ENCODE results near the gene SUSD5. TPM values are rescaled to one million over a fixed set of nuclear protein-coding genes. Genes with fewer than 3 reads are reported as not detected.

The SUSD5 gene
- total RNA-seq, 1 experiment from 2014 or later, result not detected

- H4K20me1 ChIP-seq (ENCODE audit: insufficient read depth, low read depth, low read length), result no peaks in the 10 kb centered on the region
- 0 out of 2 replicates have a peak overlapping the region, but pooled peaks have one; percentile 21 for H2AFZ ChIP-seq (ENCODE audit: low read length)
- no peak overlapping the region for H3K4me2 ChIP-seq (ENCODE audit: low read depth, low read length, poor library complexity, severe bottlenecking)
- no peak overlapping the region for H3K27ac ChIP-seq (ENCODE audit: low read length)
- H3K79me2 ChIP-seq (ENCODE audit: low read length), result no peaks in the 10 kb centered on the region
- H3K36me3 ChIP-seq (ENCODE audit: insufficient read depth, low read length), result no peaks in the 10 kb centered on the region
- H3K4me1 ChIP-seq (ENCODE audit: low read length), result peaks cover 11% of the 10 kb centered on the region
- no peaks in the 10 kb centered on the region for H3K27me3 ChIP-seq (ENCODE audit: low read length)
- H3K9ac ChIP-seq (ENCODE audit: low read length), result no peak overlapping the region
- no peak for DNase-seq
- H3K4me3 ChIP-seq (ENCODE audit: low read length), result no peak overlapping the region
- H3K9me2 ChIP-seq (replicated peaks; ENCODE audit: insufficient read depth, low read length), result no peaks in the 10 kb centered on the region
- no peaks in the 10 kb centered on the region for H3K9me3 ChIP-seq (ENCODE audit: low read length)
Observed at GRCh38 chr3:33215739-33216138, 2.9 kb downstream of the SUSD5 start.

DNA sequence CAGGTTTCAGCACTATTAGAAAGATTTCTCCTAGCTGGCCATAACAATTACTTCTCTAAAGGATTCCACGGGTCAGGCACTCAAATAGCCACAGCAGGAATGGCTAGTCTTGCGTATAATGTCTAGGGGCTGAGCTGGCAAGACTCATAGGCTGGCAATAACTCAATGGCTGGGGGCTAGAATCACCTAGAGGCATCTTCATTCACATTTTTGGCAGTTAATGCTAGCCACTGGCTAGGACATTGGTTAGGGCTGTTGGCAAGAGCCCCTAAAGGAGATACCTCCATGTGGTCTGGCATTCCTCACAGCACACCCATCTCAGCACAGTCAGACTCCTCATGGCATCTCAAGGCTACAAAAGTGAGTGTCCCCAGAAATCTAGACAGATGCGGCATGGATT lies 6.2 kb downstream of the SUSD5 start:
- Histone ChIP-seq H2AFZ (ENCODE audit: low read length) (no peak overlapping the region), H3K9me3 (ENCODE audit: low read length) (no peaks in the 10 kb centered on the region), H3K9me2 (replicated peaks; ENCODE audit: insufficient read depth, low read length) (no peaks in the 10 kb centered on the region), H3K4me1 (ENCODE audit: low read length) (no peaks in the 10 kb centered on the region; the same call in 1 of the 2 replicates), H3K36me3 (ENCODE audit: insufficient read depth, low read length) (no peaks in the 10 kb centered on the region), H3K4me2 (ENCODE audit: low read depth, low read length, poor library complexity, severe bottlenecking) (no peak overlapping the region), H3K9ac (ENCODE audit: low read length) (no peak overlapping the region), H3K27ac (ENCODE audit: low read length) (no peak overlapping the region), H3K4me3 (ENCODE audit: low read length) (no peak overlapping the region), H4K20me1 (ENCODE audit: insufficient read depth, low read depth, low read length) (no peaks in the 10 kb centered on the region), H3K27me3 (ENCODE audit: low read length) (no peaks in the 10 kb centered on the region), H3K79me2 (ENCODE audit: low read length) (no peaks in the 10 kb centered on the region)
- DNase-seq, result no peak

DNA sequence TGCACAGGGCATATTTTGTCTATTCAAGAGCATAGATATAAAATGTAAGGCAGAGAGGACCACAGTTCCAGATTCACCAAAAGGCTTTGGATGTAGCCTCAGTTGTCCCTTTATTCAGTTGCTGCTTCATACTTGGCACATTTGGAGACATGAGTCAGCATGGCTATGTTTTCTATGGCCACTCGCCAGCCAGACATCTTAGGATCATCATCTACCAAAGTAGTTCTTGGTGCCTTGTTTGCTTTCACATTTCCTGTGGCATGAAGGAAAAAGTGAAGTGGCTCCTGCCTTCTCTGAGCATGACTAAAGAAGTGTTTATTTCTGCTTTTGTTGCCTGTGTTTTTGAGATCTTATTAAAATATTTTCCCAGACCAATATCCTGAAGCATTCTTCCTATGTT lies 7.2 kb downstream of the SUSD5 start:
- H3K27ac ChIP-seq (ENCODE audit: low read length), result no peak overlapping the region
- no peaks in the 10 kb centered on the region for H3K27me3 ChIP-seq (ENCODE audit: low read length)
- H3K4me1 ChIP-seq (ENCODE audit: low read length), result peaks cover 7% of the 10 kb centered on the region; the same call in 1 of the 2 replicates
- no peak overlapping the region for H3K4me2 ChIP-seq (ENCODE audit: low read depth, low read length, poor library complexity, severe bottlenecking)
- DNase-seq, result no peak
- H3K9me3 ChIP-seq (ENCODE audit: low read length), result no peaks in the 10 kb centered on the region
- no peaks in the 10 kb centered on the region for H3K36me3 ChIP-seq (ENCODE audit: insufficient read depth, low read length)
- no peak overlapping the region for H2AFZ ChIP-seq (ENCODE audit: low read length)
- H3K9me2 ChIP-seq (replicated peaks; ENCODE audit: insufficient read depth, low read length), result no peaks in the 10 kb centered on the region
- no peak overlapping the region for H3K9ac ChIP-seq (ENCODE audit: low read length)
- H3K79me2 ChIP-seq (ENCODE audit: low read length), result no peaks in the 10 kb centered on the region
- no peaks in the 10 kb centered on the region for H4K20me1 ChIP-seq (ENCODE audit: insufficient read depth, low read depth, low read length)
- no peak overlapping the region for H3K4me3 ChIP-seq (ENCODE audit: low read length)

GRCh38 chr3:33209357-33209756 lies 9.3 kb downstream of the SUSD5 start:
- H3K4me1 ChIP-seq (ENCODE audit: low read length), result peaks cover 7% of the 10 kb centered on the region; the same call in 1 of the 2 replicates
- no peaks in the 10 kb centered on the region for H3K79me2 ChIP-seq (ENCODE audit: low read length)
- no peaks in the 10 kb centered on the region for H4K20me1 ChIP-seq (ENCODE audit: insufficient read depth, low read depth, low read length)
- H3K4me3 ChIP-seq (ENCODE audit: low read length), result no peak overlapping the region
- H3K27me3 ChIP-seq (ENCODE audit: low read length), result no peaks in the 10 kb centered on the region
- H3K9me3 ChIP-seq (ENCODE audit: low read length), result no peaks in the 10 kb centered on the region
- H3K9ac ChIP-seq (ENCODE audit: low read length), result no peak overlapping the region
- H3K4me2 ChIP-seq (ENCODE audit: low read depth, low read length, poor library complexity, severe bottlenecking), result no peak overlapping the region
- H2AFZ ChIP-seq (ENCODE audit: low read length), result no peak overlapping the region
- no peak overlapping the region for H3K27ac ChIP-seq (ENCODE audit: low read length)
- H3K9me2 ChIP-seq (replicated peaks; ENCODE audit: insufficient read depth, low read length), result no peaks in the 10 kb centered on the region
- DNase-seq, result no peak
- no peaks in the 10 kb centered on the region for H3K36me3 ChIP-seq (ENCODE audit: insufficient read depth, low read length)

DNA sequence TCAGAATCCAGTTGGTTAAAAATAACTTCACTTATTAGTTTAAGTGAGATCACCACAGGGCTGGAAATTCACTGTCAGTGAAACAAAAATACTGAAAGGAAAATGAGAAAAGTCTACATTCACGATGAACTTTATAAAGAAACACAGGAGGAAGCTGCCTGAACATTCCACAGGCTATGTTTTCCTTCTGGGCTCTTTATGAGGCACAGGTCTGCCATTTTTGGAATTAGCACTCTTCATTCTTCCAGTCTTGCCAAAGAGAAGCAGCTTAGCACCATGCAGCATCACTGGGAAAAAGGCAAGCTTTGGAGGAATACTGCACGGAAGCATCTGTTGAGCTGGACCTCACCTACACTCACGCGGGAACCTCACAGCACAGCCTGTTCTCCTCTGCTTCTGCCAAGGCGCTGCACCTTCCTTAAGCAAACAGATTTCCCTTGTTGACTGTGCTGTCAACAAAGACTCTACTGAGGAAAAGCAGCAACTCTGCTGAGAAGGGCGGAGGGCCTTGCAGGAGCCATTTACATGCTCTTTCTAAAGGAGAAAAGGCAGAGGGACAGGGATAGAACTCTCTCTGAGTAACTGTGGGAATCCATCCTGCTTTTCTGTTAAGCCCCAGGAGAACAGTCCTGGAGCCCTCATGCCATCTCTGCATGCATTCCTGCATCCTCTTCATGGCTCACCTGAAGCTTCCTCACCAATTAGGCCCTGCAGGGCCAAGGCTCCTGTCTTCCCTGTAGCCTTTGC lies 15.7 kb downstream of the SUSD5 start:
- DNase-seq, result no peak
- no peaks in the 10 kb centered on the region for H3K27me3 ChIP-seq (ENCODE audit: low read length)
- H3K79me2 ChIP-seq (ENCODE audit: low read length), result no peaks in the 10 kb centered on the region
- no peaks in the 10 kb centered on the region for H3K9me3 ChIP-seq (ENCODE audit: low read length)
- no peaks in the 10 kb centered on the region for H3K9me2 ChIP-seq (replicated peaks; ENCODE audit: insufficient read depth, low read length)
- H3K9ac ChIP-seq (ENCODE audit: low read length), result no peak overlapping the region
- no peak overlapping the region for H3K27ac ChIP-seq (ENCODE audit: low read length)
- no peaks in the 10 kb centered on the region for H4K20me1 ChIP-seq (ENCODE audit: insufficient read depth, low read depth, low read length)
- H2AFZ ChIP-seq (ENCODE audit: low read length), result no peak overlapping the region
- peaks cover 7% of the 10 kb centered on the region; the same call in 1 of the 2 replicates for H3K4me1 ChIP-seq (ENCODE audit: low read length)
- no peaks in the 10 kb centered on the region for H3K36me3 ChIP-seq (ENCODE audit: insufficient read depth, low read length)
- H3K4me3 ChIP-seq (ENCODE audit: low read length), result no peak overlapping the region
- H3K4me2 ChIP-seq (ENCODE audit: low read depth, low read length, poor library complexity, severe bottlenecking), result no peak overlapping the region

DNA sequence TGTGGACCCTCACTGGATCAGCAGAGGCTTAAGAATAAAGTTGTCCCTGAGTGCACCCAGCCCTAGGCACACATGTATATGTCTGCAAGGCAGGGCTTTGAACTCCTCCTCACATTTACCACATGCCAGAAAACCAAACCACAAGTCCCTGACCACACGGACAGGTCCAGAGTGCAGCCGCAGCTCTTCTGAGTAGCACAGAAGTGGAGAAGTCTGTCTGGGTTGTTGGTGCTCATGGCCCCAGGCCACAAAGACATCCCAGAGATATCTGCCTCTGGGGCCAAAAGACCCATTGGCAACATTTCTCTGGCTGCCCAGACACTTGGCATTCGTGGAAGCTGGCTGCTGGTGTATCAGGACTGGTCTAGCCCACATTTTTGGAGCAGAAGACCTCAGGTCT lies 17.4 kb downstream of the SUSD5 start:
- no peak for DNase-seq
- Histone ChIP-seq H3K36me3 (ENCODE audit: insufficient read depth, low read length) (no peaks in the 10 kb centered on the region), H3K9ac (ENCODE audit: low read length) (no peak overlapping the region), H3K4me1 (ENCODE audit: low read length) (no peaks in the 10 kb centered on the region), H3K4me2 (ENCODE audit: low read depth, low read length, poor library complexity, severe bottlenecking) (no peak overlapping the region), H4K20me1 (ENCODE audit: insufficient read depth, low read depth, low read length) (no peaks in the 10 kb centered on the region), H3K9me2 (replicated peaks; ENCODE audit: insufficient read depth, low read length) (no peaks in the 10 kb centered on the region), H3K4me3 (ENCODE audit: low read length) (no peak overlapping the region), H3K9me3 (ENCODE audit: low read length) (no peaks in the 10 kb centered on the region), H2AFZ (ENCODE audit: low read length) (no peak overlapping the region), H3K27ac (ENCODE audit: low read length) (no peak overlapping the region), H3K27me3 (ENCODE audit: low read length) (no peaks in the 10 kb centered on the region), H3K79me2 (ENCODE audit: low read length) (no peaks in the 10 kb centered on the region)

GRCh38 chr3:33196538-33196937 lies 22.1 kb downstream of the SUSD5 start:
- no peak overlapping the region for H3K4me3 ChIP-seq (ENCODE audit: low read length)
- H3K4me1 ChIP-seq (ENCODE audit: low read length), result no peaks in the 10 kb centered on the region
- H3K9me2 ChIP-seq (replicated peaks; ENCODE audit: insufficient read depth, low read length), result no peaks in the 10 kb centered on the region
- H2AFZ ChIP-seq (ENCODE audit: low read length), result no peak overlapping the region
- no peaks in the 10 kb centered on the region for H3K27me3 ChIP-seq (ENCODE audit: low read length)
- H3K4me2 ChIP-seq (ENCODE audit: low read depth, low read length, poor library complexity, severe bottlenecking), result no peak overlapping the region
- no peak overlapping the region for H3K27ac ChIP-seq (ENCODE audit: low read length)
- no peaks in the 10 kb centered on the region for H3K79me2 ChIP-seq (ENCODE audit: low read length)
- H4K20me1 ChIP-seq (ENCODE audit: insufficient read depth, low read depth, low read length), result no peaks in the 10 kb centered on the region
- DNase-seq, result no peak
- H3K9ac ChIP-seq (ENCODE audit: low read length), result no peak overlapping the region
- no peaks in the 10 kb centered on the region for H3K36me3 ChIP-seq (ENCODE audit: insufficient read depth, low read length)
- H3K9me3 ChIP-seq (ENCODE audit: low read length), result no peaks in the 10 kb centered on the region

DNA sequence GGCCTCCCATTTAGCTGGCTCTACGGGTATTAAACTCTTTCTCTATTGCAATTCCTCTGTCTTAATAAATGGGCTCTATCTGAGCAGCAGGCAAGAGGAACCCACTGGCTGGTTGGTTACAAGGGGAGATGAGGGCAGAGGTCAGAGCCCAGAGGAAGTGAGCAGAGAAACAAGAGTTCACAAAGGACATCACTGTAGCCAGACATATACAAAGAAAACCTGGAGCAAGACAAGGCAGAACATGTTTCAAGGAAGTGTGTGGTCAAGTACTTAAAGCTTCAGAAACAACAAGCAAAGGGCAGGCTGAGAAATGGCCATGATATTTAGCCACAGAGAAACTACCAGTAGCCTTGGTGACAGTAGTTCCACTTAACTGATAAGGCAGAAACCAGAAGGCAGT lies 24.3 kb downstream of the SUSD5 start:
- Histone ChIP-seq H3K9me2 (replicated peaks; ENCODE audit: insufficient read depth, low read length) (no peaks in the 10 kb centered on the region), H3K9ac (ENCODE audit: low read length) (no peak overlapping the region), H3K9me3 (ENCODE audit: low read length) (no peaks in the 10 kb centered on the region), H3K27me3 (ENCODE audit: low read length) (no peaks in the 10 kb centered on the region), H4K20me1 (ENCODE audit: insufficient read depth, low read depth, low read length) (no peaks in the 10 kb centered on the region), H3K4me1 (ENCODE audit: low read length) (no peaks in the 10 kb centered on the region), H3K27ac (ENCODE audit: low read length) (no peak overlapping the region), H3K4me2 (ENCODE audit: low read depth, low read length, poor library complexity, severe bottlenecking) (no peak overlapping the region), H2AFZ (ENCODE audit: low read length) (no peak overlapping the region), H3K79me2 (ENCODE audit: low read length) (no peaks in the 10 kb centered on the region), H3K4me3 (ENCODE audit: low read length) (no peak overlapping the region), H3K36me3 (ENCODE audit: insufficient read depth, low read length) (no peaks in the 10 kb centered on the region)
- no peak for DNase-seq
